ENCODE data around the gene UBE4B.

Gene UBE4B

GRCh38 chr1:10209905-10210810 lies 177.4 kb downstream of the UBE4B start, which contains the start of gene KIF1B:
TSS of gene KIF1B (plus strand) at chr1:10210570. CDS start at chr1:10232329, 21,759 bp downstream.
- TF ChIP-seq, protein P1, sequence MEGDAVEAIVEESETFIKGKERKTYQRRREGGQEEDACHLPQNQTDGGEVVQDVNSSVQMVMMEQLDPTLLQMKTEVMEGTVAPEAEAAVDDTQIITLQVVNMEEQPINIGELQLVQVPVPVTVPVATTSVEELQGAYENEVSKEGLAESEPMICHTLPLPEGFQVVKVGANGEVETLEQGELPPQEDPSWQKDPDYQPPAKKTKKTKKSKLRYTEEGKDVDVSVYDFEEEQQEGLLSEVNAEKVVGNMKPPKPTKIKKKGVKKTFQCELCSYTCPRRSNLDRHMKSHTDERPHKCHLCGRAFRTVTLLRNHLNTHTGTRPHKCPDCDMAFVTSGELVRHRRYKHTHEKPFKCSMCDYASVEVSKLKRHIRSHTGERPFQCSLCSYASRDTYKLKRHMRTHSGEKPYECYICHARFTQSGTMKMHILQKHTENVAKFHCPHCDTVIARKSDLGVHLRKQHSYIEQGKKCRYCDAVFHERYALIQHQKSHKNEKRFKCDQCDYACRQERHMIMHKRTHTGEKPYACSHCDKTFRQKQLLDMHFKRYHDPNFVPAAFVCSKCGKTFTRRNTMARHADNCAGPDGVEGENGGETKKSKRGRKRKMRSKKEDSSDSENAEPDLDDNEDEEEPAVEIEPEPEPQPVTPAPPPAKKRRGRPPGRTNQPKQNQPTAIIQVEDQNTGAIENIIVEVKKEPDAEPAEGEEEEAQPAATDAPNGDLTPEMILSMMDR (IDR thresholded peaks at IDR 0.05; ENCODE audit: borderline replicate concordance, insufficient read depth, low read depth, low read length) = peak; percentile 92
- peak within 1 kb of the TSS; percentile 58 for H3K4me3 ChIP-seq (ENCODE audit: low read depth, low read length)

- TF ChIP-seq, protein P1 (IDR thresholded peaks at IDR 0.05; ENCODE audit: borderline replicate concordance, insufficient read depth, low read depth, low read length) = no peak
- H3K4me3 ChIP-seq (ENCODE audit: low read depth, low read length) = peak overlapping the region; percentile 58
Measured at GRCh38 chr1:10210841-10211804, 178.4 kb downstream of the UBE4B start.

- H3K4me3 ChIP-seq (ENCODE audit: low read depth, low read length) = no peak overlapping the region
- TF ChIP-seq, protein P1 (IDR thresholded peaks at IDR 0.05; ENCODE audit: borderline replicate concordance, insufficient read depth, low read depth, low read length) = no peak
Measured at GRCh38 chr1:10211805-10212410, 179.2 kb downstream of the UBE4B start.

DNA sequence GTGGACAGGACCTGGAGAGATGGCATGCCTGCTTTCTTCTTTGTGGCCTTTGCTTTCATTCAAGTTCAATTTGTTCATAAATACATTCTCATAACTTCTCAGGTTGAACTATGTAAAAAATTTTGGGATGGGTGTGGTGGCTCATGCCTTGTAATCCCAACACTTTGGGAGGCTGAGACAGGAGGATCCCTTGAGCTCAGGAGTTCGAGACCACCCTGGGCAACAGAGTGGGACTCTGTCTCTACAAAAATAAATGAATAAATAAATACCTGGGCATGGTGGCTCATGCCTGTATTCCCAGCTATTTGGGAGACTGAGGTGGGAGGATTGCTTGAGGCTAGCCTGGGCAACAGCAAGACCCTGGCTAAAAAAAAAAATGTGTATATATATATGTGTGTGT lies 179.7 kb downstream of the UBE4B start:
- TF ChIP-seq, protein P1 (IDR thresholded peaks at IDR 0.05; ENCODE audit: borderline replicate concordance, insufficient read depth, low read depth, low read length) = no peak
- H3K4me3 ChIP-seq (ENCODE audit: low read depth, low read length) = no peak overlapping the region

DNA sequence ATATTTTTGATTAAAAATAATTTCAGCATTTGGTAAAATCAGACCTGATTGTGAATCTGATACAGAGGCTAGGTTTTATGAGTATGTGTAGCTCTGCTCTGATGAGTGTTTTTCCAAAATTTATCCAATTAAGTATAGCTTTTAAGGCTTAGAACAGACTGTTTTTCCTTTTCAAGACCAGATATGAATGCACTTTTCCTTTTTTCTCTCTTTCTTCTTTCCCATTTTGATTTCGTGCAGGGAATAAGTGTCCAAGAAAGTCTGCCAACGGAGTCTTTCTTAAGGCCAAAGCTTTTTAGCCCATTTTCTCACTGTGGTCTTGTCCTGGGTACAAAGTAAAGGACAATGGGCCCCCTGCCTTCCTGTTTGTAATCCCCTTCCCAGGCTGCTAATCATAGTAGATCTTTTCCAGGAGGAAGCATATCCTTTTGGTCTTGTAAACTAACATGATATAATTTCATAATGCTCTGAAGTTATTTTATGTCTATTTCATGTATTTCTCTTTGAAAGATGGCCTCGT lies 180.5 kb downstream of the UBE4B start:
- no peak overlapping the region for H3K4me3 ChIP-seq (ENCODE audit: low read depth, low read length)
- TF ChIP-seq, protein P1 (IDR thresholded peaks at IDR 0.05; ENCODE audit: borderline replicate concordance, insufficient read depth, low read depth, low read length) = no peak

DNA sequence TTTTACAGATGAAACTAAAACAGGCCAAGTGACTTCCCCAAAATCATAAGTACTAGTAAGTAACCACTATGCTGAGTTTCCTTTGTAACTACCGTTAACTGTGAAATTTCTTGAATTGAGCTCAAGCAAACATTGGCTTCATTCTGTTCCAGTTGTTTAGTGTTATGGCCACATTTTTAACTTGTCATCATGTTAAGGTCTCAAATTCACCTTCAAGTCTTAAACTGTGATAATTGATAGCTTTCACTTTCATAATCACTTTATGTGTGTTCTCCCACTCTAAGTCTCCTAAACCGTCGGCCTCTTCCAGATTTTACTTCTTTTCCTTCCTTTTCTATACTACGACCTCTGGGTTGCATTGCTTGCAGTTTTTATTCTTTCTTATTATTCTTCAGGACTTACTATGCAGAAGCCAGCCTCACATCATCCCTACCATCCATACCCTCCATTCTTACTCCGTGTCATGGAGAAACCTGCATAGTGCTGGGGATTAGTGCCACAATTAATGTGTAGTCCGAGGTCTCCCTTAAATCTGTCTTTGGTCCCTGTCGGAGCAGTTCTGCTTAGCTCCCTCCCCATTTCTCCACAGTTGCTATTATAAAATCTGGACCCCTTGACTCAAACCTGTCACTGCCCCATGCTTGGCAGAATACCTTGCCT lies 183.5 kb downstream of the UBE4B start:
- no peak overlapping the region for H3K4me3 ChIP-seq (ENCODE audit: low read depth, low read length)
- TF ChIP-seq, protein P1 (IDR thresholded peaks at IDR 0.05; ENCODE audit: borderline replicate concordance, insufficient read depth, low read depth, low read length) = no peak

All from GM12875 (cell line).